NCI-H748 (cell line): ENCODE measurements around the gene CFAP45.
"Not testable (repeated sequence)": the region's sequence is repeated elsewhere in the genome, so short reads cannot be mapped to it uniquely, and the experiment has no call there.

Experiments used
- DNase-seq: peaks from one replicate; lab custom pipeline; 2025; ENCODE audit not compliant: unreplicated experiment; lab: John Stamatoyannopoulos, UW

The CFAP45 gene

DNA sequence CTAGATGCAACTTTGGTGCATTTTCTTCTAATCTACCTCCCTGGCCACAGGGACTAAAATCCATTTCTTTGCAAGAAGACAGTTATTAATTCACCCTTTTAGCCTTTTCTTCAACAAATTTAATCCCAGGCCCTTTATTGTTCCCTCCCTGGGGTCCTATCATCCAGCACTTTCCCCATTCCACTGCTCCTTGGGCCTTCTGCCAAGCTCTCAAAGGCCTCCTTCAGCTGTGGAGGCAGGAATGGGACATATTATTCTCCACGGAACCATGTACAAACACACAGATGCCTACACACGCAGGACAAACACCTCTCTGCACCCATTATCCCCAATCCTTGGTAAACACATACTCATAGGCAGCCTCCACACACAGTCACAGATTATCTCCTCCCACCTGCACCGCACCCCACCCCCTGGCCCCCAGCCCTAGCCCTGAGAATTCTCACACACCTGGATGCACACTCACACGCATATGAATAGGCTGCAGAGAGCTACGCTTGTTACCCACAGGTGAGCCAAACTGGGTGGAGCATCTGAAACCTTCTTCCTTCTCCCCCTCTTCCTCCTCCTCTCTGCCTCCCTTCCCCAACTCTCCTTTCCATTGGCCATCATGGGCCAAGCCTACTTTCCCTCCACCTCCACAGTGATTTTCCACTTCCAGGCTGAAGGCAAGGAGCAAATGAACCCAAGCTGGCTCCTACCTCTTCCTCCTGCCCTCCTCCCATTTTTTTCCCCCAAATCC, 13.7 kb upstream of the CFAP45 start:
- peak; percentile 78 for DNase-seq

DNA sequence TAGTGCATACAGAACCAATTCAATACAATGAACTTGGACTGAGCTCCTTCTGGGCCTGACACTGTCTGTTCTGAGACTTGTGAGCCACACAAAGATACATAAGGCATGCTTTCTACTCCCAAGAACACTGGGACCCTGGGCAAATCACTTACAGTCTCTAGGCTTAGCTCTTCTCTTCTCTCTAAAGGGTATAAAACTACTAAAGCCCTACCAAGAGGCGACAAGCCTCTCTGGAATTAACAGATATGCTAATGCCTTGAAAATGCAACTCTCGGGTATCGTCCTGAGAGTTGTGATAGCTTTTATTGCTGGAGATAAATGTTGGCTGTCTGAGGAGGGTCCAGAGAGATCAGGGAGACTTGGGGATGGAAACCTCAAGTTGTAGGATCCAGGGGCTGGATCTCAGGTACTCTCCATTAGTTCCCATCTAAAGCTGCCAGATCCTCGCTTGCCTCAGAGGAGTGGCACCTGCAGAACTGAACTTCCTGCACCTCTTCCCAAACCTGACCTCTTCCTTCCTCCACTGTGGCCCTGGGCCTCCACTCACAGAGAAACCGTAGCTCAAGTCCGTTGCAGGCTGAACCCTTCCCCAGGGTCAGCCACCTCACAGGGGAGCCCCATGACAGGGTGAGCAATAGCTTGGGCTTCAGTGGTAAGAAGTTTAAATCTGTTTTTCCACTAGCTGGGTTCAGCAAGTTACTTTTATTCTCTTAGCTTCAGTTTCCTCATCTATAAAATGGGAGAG, 11.5 kb upstream of the CFAP45 start:
- no peak for DNase-seq

DNA sequence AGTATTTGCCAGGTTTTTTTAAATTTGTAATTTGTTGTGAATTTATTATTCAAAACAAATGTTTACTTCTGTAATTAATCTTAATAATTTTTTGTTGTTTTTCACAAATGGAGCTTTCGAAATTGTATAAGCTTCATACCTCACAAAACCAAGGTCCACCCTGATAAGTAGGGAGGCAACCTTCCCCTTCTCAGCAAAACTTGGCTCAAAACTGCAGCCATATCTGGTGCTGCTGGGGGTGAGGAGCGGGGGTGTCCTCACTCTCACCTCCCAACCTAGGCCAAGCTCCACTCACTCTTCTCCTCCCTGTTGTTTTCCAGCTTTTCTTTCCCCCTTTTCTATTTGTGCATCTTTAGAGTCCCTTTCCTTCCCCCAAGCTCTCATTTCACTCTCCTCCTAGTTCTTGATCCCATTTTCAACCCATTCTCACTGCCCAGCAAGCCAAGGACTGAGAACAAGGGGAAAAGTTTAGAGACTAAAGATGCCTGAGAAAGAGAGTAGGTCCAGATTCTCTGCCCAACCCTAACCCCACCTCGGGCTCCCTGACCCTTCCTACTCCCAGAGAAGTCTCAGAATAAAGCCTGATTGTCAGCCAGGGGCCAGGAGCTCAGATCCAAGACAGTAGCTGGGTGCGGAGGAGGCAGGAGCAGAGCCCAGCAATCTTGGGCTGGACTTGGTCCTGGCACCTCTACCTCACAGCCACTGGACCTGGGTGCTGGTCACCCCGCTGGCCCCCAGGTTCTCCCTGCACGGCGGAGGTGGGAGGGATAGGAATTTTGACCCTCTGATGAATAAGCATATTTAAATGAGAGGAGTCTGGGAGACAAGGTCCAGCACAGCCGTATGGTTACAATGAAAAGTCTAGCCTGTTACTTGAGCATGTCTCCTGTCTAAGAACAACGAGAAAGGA, 8.3 kb upstream of the CFAP45 start:
- no peak for DNase-seq

DNA sequence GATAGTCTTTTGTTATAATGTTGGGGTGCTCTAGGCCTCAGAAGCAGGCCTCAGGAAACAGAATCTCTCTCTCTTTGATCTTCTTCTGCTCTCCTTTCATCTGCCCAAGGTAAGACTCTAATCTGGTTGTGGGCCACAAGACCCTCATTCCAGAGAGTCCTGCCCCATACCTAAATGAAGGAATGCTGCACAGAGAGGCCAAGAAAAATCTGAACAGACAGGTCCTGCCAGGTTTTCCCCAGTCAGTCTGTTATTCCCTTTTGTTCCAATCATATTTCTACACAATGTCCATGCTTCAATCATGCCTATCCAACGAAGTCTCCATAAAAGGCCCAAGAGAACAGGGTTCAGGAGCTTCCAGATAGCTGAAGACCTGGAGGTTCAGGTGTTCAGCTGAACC, 7.0 kb upstream of the CFAP45 start:
- no peak for DNase-seq

DNA sequence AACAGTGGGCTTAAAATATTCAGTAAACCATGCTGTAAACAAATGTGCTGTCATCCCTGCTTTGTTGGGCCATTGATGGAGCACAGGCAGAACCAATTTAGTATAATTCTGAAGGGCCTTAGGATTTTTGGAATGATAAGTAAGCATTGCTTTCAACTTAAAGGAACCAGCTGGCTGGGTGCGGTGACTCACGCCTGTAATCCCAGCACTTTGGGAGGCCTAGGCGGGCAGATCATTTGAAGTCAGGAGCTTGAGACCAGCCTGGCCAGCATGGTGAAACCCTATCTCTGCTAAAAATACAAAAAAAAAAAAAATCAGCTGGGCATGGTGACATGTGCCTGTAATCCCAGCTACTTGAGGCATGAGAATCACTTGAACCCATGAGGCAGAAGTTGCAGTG, 4.1 kb upstream of the CFAP45 start:
- not testable (repeated sequence) for DNase-seq

DNA sequence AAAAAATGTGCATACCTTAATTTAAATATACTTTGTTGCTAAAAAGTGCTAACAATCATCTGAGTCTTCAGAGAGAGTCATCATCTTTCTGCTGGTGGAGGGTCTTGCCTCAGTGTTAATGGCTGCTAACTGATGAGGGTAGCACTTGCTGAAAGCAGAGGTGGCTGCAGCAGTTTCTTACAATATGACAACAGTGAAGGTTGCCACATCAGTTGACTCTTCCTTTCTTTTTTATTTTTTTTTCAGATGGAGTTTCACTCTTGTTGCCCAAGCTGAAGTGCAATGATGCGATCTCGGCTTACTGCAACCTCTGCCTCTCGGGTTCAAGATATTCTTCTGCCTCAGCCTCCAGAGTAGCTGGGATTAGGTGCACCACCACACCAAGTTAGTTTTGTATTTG, 2.6 kb upstream of the CFAP45 start:
- DNase-seq, result no peak

DNA sequence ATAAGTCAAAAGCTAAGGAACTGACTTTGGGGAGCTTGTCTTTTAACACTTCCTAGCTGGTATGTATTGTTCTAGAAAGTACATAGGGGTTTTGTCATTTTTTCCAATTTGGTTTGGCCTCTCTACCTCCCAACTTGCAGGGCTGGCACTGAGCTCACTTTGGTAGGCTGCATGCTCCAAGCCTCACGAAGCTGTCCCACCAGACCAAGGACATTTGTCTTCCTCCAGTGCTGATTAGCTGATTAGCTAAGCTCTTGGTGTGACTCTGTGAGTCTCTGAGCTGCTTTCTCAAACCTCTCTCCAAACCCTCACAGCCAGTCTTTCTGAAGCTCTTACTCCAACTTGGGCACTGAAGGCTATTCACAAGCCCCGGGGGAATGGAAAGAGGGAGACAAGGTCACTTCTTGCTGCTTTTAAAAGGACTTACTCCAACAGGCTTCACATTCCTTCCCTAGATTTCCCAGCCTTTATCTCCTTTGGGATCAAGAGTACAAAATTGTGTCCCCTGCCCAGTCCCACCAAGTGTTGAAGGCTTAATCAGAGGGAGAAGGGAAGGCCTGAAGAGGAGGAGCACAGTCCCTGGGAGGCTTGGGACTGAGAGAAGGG, 893 bp upstream of the CFAP45 start:
- DNase-seq, result no peak

DNA sequence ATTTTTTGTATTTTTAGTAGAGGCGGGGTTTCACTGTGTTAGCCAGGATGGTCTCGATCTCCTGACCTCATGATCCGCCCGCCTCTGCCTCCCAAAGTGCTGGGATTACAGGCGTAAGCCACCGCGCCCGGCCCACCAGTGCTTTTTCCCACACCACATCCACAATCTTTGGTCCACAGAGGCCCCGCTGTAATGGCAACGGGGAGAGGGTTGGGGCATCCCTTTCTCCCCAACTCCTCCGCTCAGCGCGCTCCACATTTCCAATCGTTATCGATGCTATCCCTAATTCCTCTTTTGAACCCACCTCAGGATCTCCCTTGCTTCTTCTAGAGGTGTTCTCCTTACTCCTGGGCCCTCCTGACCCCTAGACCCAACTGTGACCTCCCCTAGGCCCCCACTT, 331 bp downstream of the CFAP45 start:
- DNase-seq, result not testable (repeated sequence)

DNA sequence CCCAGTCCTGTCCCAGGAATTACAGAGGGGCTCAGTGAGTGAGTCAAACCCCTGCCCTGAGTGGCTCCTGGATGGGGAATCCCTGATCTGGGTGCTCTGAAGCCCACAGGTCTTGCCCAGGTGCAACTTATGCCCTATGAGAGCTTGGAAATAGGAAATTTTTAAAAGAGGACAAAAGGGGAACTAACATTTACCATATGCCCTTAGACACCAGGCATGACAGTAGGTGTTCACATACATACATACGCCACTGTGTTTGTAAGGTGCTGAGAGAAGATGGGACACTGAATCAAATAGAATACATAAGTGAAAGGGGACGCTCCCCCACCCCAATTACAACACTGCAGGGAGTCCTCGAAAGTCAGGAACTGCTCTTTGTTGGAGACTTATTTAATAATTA, 1.4 kb downstream of the CFAP45 start:
- DNase-seq, result no peak

DNA sequence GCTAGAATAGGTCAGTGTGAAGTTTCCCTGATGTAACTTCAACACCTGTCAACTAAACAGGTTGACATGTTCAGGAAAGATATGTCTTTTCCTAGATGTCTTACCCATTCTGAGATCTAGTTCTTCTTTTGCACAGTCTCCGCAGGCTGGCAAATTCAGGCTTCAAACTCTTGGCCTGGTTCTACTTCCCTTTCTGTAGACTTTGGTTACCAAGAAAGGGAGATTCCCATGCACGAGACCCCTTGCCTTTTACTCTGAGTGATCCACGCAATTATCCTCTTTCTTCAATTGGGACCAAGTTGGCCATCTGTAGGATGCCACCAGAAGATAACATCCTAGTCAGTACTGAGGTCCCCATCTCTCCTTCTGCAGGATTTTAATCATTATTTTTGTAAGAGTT, 2.0 kb downstream of the CFAP45 start:
- DNase-seq, result no peak

DNA sequence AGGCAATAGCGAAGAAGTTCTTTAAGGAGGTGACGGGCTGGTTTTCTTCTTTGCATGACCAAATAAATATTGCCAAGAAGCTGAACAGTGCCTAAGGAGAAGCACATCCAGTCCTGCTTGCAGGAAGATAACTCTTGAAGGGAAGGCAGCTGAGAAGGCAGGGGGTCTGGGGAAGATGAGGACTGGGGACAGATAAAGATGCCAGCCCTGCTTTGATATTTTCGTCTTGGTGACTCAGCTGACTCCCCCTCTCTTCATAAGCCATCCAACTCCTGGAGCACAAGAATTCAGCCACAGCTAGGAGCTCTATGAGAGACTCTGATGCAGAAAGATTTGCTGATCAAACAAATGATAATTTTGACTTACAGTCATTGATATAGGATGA, 3.4 kb downstream of the CFAP45 start:
- no peak for DNase-seq

DNA sequence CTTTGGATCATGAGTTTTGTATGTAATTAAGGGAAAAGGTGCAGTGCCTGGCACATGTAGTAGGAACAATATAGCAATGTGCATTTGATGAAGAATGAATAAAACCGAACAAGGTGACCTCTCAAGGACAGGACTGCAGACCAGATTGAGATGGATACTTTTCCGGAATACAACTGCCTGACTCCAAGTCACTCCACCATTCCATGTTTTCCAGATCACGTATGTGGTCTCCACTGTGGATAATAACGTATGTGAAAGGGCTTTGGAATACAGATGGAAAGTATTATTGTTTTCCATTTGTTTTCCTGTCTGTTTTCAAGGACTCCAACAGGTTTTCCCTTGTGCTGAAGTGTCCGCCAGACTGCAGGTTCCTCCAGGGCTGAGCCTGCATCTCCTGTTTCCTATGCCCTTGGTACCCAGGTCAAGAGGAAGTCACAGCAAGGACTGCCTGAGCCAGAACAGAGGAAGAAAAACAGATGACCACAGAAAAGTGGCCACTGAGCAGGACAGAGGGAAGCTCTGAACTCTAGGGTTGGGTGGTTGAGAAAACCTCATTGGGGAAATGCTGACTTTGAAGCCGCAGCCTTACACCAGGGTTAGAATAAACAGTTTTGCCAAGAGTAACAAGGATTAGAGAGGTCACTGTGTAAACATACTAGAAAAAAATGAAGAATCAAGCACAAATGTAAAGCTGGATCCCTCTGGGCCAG, 4.0 kb downstream of the CFAP45 start:
- no peak for DNase-seq

DNA sequence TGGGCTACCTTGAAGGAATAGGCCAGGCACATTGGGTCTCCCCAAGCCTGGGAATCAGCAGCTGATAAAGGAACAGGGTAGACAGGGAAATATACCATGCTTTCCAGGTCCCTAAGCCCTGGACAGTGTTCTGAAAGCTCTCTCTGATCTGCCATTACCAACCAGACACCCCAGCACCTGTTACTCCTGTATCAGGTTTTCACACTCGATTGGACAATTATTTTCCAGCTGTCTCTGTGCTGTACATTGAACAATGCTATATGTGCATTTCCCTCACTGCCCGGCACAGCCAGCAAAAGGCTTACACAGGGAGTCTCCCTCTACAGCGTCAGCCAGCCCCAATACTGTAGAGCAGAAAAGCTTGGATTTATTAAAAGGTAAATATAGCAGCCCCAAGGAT, 4.7 kb downstream of the CFAP45 start:
- DNase-seq, result peak; percentile 5

DNA sequence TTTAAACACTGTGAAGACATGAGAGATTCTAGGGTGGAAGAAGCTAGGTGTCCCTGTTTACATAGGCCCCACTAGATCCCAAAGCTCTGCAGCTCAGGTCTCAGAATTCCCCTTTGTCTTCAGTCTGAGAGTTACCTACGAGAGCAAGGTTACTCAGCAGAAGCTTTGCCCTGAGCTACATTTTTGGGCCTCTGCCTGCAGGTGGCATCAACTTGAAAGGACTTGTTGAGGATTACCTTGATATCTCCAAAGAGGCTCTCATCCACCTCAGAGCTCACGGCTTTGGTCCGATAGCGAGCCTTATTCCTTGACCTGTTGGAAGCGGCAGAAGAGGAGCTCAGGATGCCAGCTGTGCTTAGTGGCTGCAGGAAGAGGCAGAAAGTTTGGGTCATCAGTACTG, 7.0 kb downstream of the CFAP45 start:
- DNase-seq, result peak; percentile 48

DNA sequence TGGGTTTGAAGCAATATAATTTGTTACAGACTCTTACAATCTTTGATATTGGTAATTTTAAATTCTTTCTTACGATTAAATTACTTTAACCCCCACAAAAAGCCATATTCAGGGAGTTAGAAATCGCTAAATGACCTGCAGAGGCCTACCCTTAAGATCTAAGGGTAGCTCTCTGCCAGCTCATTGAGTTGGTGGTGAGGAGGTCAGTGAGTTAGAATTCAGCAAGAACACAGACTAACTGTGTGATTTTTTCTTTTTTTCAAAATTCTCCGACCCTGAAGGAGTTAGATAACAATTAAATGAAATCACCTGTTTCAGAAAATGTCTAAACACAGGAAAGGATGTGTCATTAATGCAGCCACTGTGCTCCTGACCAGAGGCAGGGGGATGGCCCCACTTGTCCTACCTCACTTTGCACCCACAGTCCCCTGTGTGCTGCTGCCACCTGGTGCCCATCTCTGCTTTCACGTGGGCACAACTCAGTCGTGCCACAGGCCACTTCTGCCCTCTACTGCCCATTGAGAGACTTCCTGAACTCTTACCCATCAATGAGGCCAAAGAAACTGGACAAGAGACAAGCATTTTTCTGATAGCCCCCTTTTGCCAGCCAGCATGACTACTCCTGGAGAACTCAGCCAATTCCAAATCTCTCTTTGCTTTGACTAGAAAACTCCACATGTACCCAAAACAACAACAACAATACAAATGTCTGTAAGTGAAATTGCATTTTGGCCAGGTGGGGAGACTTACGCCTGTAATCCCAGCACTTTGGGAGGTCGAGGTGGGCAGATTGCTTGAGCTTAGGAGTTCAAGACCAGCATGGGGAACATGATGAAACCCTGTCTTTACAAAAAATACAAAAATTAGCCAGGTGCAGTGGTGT, 8.4 kb downstream of the CFAP45 start:
- DNase-seq, result peak; percentile 86

DNA sequence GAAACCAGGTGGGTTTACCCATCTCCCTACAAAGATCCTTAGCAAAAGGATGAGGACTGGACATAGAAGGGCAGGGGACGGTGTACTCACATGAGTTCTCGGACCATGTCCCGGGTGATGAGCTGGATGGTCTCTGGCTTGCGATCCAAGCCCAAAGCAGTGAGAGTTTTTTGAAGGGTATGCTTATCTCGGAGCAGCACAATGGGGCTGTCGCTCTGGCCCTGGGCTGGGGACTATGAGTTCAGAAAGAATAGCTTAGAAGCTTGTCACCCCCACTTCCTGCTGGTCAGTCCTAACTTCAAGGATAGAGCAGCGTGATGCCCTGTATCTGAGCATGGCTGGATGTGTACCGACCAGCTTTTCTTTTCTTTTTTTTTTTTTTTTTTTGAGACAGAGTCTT, 9.6 kb downstream of the CFAP45 start:
- no peak for DNase-seq

DNA sequence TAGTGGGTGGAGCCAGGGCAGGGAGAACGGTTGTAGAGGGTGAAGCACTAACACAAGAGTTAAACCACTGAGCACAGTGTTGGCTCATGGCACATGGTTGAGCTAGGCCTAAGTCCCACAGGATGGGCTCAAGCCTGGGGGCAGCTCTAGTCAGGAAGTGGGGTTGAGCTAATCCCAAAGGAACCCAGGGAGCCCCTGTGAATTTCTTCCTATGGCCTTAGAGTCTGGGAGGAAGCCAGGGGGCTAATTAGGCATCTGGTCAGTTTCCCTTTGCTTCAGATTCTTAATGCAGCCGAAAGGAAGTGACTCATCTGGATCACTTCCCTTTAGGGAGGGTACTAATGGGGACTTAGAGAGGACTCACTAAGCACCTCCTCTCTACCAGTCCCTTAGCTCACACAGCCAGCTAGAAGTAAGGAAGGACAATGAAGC, 10.1 kb downstream of the CFAP45 start:
- no peak for DNase-seq

DNA sequence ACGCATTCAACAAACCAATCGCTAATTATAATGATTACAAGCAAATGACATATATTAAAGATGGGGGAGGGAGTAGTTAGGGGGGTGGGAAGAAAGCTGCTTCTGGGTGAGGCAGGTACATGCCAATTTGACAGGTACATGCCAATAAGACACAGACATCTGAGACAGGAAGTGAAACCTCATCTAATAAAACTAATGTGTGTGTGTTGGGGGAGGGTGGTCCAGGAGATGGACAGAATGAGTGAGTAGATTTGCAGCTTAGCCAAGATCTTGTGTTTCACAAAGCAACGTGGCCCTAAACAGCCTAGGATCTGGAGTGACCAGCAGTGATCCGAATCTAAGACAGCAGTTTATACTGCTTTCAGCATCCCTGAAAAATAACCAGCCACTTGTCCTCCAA, 10.8 kb downstream of the CFAP45 start:
- DNase-seq, result peak; percentile 40

DNA sequence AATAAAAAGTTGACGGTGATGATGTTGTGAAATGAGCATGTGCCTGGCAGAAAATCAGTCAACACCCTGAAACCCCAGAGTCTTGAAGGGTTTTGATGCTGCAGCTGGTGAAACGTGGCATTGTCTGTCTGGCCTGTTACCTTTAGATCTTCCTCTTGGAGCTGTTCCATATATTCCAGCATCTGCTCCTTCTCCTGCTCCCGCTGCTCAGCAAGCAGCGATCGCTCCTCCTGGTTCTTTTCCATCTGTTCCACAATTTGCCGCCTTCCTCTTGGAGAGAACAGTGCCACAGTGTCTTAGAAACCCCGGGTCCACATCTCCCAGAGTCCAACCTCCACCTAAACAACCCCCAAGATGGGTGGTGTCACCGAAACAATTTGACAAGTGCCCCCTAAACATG, 15.7 kb downstream of the CFAP45 start:
- DNase-seq, result no peak

DNA sequence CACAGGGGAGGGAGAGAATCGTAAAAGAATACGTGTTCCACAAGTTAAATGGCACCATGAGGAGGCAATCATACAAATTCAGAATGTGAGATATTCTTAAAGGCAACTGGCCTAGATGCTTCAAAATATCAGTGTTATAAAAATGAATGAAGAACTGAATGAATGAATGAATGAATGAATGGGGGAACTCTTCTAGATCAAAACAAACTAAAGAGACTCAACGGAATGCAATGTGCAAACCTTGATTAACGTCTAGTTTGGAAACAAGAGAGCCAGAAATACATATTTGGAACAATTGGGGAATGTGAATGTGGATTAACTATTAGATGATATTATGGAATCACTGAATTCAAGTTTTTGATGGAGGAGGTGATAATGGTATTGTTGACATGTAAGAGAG, 16.8 kb downstream of the CFAP45 start:
- DNase-seq, result no peak
